Measurements from ENCODE around the gene CSTA.

Gene CSTA

DNA sequence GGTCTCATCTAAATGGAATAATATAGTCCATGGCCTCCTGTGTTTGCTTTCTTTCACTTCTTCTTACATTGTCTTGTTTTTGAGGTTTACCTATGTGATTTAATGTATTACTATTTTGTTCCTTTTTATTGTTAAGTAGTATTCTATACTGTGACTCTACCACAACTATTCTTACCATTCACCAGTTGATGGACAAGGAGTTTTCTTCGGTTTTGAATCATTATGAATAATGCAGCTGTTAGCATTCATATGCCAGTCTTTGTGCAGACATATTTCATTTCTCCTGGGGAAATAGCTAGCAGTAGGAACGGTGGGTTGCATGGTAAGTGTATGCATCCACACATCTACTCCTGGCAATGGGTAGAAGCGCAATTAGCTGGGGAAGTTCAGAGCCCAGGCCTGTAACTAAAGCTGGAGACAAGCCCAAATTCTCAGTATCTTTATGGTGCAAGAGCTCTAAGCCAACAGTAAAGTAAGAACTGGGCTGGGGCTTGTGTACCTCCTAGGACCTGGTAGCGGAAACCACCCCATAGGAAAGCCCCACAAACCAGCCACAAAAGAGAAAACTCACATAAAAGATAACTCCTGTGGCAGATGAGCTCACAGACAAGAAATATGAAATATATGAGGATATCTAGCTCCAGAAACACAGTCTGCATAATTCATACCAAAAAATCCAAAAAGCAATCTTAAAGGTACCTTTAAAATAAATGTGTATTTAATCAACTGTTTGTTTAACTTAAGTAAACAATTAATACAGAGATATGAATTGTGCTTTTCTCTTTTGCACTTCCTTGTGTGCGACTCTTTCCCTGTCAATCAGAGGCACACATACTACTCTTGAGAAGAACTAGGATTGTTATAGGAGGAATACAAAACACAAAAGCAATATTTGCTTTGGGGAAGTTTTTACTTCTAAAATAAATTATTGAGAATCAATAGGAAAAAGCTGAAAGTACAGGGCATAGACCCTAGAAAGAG, 2.7 kb upstream of the CSTA start:
- no peak overlapping the region for H3K4me3 ChIP-seq (ENCODE audit: low read depth, low read length)
- TF ChIP-seq, protein P1, sequence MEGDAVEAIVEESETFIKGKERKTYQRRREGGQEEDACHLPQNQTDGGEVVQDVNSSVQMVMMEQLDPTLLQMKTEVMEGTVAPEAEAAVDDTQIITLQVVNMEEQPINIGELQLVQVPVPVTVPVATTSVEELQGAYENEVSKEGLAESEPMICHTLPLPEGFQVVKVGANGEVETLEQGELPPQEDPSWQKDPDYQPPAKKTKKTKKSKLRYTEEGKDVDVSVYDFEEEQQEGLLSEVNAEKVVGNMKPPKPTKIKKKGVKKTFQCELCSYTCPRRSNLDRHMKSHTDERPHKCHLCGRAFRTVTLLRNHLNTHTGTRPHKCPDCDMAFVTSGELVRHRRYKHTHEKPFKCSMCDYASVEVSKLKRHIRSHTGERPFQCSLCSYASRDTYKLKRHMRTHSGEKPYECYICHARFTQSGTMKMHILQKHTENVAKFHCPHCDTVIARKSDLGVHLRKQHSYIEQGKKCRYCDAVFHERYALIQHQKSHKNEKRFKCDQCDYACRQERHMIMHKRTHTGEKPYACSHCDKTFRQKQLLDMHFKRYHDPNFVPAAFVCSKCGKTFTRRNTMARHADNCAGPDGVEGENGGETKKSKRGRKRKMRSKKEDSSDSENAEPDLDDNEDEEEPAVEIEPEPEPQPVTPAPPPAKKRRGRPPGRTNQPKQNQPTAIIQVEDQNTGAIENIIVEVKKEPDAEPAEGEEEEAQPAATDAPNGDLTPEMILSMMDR (IDR thresholded peaks at IDR 0.05; ENCODE audit: low read depth, low read length): no peak

GRCh38 chr3:122325769-122326168, 721 bp downstream of the CSTA start:
- H3K4me3 ChIP-seq (ENCODE audit: low read depth, low read length): no peak overlapping the region
- TF ChIP-seq, protein P1 (IDR thresholded peaks at IDR 0.05; ENCODE audit: low read depth, low read length): no peak

- TF ChIP-seq, protein P1 (IDR thresholded peaks at IDR 0.05; ENCODE audit: low read depth, low read length): no peak
- no peak overlapping the region for H3K4me3 ChIP-seq (ENCODE audit: low read depth, low read length)
Measured at GRCh38 chr3:122331886-122332285, 6.8 kb downstream of the CSTA start.

DNA sequence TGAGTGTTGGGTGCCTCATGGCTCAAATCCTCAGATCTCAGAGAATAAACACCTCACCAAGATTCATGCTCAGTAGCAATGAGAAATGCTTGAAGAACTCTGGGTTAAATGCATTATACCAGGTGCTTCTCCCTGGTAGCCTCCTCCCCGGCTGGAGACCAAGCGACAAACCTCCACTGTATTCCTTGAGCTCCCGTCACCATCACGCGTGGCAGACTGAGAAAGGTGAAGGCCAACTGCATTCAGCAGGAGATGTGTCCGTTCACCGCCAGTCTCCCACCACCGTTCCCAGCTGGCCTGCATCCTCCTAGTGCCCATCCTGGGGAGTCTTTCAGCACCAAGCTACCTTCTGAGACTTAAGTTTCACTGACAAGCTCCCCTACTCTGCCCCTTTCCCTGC, 7.5 kb downstream of the CSTA start:
- H3K4me3 ChIP-seq (ENCODE audit: low read depth, low read length): no peak overlapping the region
- TF ChIP-seq, protein P1 (IDR thresholded peaks at IDR 0.05; ENCODE audit: low read depth, low read length): no peak

DNA sequence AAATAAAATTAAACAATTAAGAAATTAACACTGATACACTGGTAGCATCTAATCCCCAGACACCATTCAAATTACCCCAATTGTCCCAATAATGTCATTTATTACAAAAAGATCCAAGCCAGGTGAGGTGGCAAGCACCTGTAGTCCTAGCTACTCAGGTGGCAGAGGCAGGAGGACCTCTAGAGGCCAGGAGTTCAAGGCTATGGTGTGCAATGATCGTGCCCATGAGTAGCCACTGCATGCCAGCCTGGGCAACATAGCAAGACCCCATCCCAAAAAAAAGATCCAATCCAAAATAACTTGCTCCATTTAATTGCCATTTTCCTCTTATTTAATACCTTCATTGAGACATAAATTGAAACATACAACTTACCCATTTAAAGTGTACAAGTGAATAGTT, 17.8 kb downstream of the CSTA start:
- TF ChIP-seq, protein P1 (IDR thresholded peaks at IDR 0.05; ENCODE audit: low read depth, low read length): no peak

GRCh38 chr3:122343654-122344053, 18.6 kb downstream of the CSTA start:
- TF ChIP-seq, protein P1 (IDR thresholded peaks at IDR 0.05; ENCODE audit: low read depth, low read length): no peak
- no peak overlapping the region for H3K4me3 ChIP-seq (ENCODE audit: low read depth, low read length)

More for the DNA sequence above, 17.8 kb downstream of the CSTA start:
- H3K4me3 ChIP-seq (ENCODE audit: low read depth, low read length): no peak overlapping the region

DNA sequence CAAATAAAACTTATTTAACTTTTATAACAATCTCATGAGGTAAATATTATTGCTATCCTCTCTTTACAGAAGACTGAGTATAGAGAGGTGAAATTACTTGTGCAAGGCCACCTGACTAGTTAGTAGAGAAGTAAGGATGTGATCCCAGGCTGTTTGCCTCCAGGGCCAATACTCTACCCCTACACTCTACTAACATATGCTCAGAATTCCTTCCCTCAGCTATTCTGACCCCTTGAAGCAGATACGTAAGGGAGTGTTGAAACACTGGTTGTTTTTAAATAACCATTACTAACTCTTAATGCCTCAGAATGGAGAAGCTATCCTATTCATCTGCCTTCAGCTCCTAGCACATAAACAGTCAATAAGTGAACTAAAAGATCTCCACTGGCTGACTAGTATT, 24.1 kb downstream of the CSTA start:
- TF ChIP-seq, protein P1 (IDR thresholded peaks at IDR 0.05; ENCODE audit: low read depth, low read length): no peak
- no peak overlapping the region for H3K4me3 ChIP-seq (ENCODE audit: low read depth, low read length)

All from WI38 (cell line).